ENCODE results near the gene GMPR2.

Gene GMPR2

GRCh38 chr14:24286996-24287395 is 54.3 kb downstream of the GMPR2 start:
- DNase-seq (ENCODE audit: low read depth): no peak
